Stimulated activated CD4-positive, alpha-beta T cell treated with anti-CD3 and anti-CD28 coated beads, Interleukin-4, amount 100 ng/mL, for 24 hours (primary cell): ENCODE data around the gene SLC13A5.
"Not testable (repeated sequence)": the region's sequence is repeated elsewhere in the genome, so short reads cannot be mapped to it uniquely, and the experiment has no call there.

Experiments used
- DNase-seq: peaks from one replicate; pipeline ENCODE4 v3.0.0-alpha.2; 2020

The SLC13A5 gene

GRCh38 chr17:6710317-6710716 is 2.9 kb downstream of the SLC13A5 start:
- DNase-seq, result no peak

GRCh38 chr17:6708357-6708961 is 4.7 kb downstream of the SLC13A5 start:
- no peak for DNase-seq

GRCh38 chr17:6706996-6707395 is 6.2 kb downstream of the SLC13A5 start:
- no peak for DNase-seq

- DNase-seq, result no peak
These were observed 6.7 kb downstream of the SLC13A5 start for GRCh38 chr17:6706499-6706898.

- DNase-seq, result no peak
These were observed 8.6 kb downstream of the SLC13A5 start for GRCh38 chr17:6704470-6705052.

GRCh38 chr17:6703751-6704150 is 9.4 kb downstream of the SLC13A5 start:
- DNase-seq, result no peak

GRCh38 chr17:6702567-6703215 is 10.5 kb downstream of the SLC13A5 start:
- DNase-seq, result no peak

GRCh38 chr17:6701719-6702118 is 11.4 kb downstream of the SLC13A5 start:
- peak; percentile 29 for DNase-seq

GRCh38 chr17:6700948-6701307 is 12.2 kb downstream of the SLC13A5 start:
- DNase-seq, result no peak

GRCh38 chr17:6699997-6700947 is 12.9 kb downstream of the SLC13A5 start:
- no peak for DNase-seq

GRCh38 chr17:6698004-6698403 is 15.2 kb downstream of the SLC13A5 start:
- DNase-seq, result no peak

- DNase-seq, result no peak
These were observed 16.3 kb downstream of the SLC13A5 start for GRCh38 chr17:6696906-6697305.

- no peak for DNase-seq
These were observed 17.6 kb downstream of the SLC13A5 start for GRCh38 chr17:6695565-6695964.

GRCh38 chr17:6695051-6695450 is 18.1 kb downstream of the SLC13A5 start:
- no peak for DNase-seq

GRCh38 chr17:6691958-6692357 is 21.2 kb downstream of the SLC13A5 start:
- not testable (repeated sequence) for DNase-seq

GRCh38 chr17:6691546-6691945 is 21.6 kb downstream of the SLC13A5 start:
- DNase-seq, result no peak

GRCh38 chr17:6690641-6691040 is 22.5 kb downstream of the SLC13A5 start:
- DNase-seq, result no peak

- DNase-seq, result no peak
These were observed 24.2 kb downstream of the SLC13A5 start for GRCh38 chr17:6688944-6689343.

GRCh38 chr17:6686026-6686425 is 27.1 kb downstream of the SLC13A5 start:
- DNase-seq, result no peak

- DNase-seq, result no peak
These were observed 28.0 kb downstream of the SLC13A5 start for GRCh38 chr17:6684881-6685767.

- no peak for DNase-seq
These were observed 28.7 kb downstream of the SLC13A5 start for GRCh38 chr17:6684460-6684783.

- no peak for DNase-seq
These were observed 29.3 kb downstream of the SLC13A5 start for GRCh38 chr17:6683730-6684459.
